ENCODE results near the gene RSPH6A.
"Not testable (repeated sequence)": the region's sequence is repeated elsewhere in the genome, so short reads cannot be mapped to it uniquely, and the experiment has no call there.

DNA sequence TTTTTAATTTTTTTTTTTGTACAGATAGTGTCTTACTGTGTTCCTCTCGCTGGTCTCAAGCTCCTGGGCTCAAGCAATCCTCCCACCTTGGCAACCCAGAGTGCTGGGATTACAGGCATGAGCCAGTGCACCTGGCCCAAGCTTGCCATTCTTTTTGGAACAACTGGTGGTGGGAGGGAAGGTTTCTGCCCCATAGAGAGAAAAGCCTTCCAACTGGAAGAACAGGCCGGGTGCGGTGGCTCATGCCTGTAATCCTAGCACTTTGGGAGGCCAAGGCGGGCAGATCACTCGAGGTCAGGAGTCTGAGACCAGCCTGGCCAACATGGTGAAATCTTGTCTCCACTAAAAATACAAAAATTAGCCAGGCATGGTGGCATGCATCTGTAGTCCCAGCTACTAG is 15.6 kb downstream of the RSPH6A start:
- TF ChIP-seq POLR2A, POLR2AphosphoS5 (IDR thresholded peaks at IDR 0.05): not testable (repeated sequence)

All from gastroesophageal sphincter (tissue), 2 donors.